ENCODE measurements around the gene SBK1.

SBK1 gene

GRCh38 chr16:28265822-28266221 is 26.5 kb upstream of the SBK1 start:
- H3K4me3 ChIP-seq (ENCODE audit: low read length), result no peak overlapping the region
- H3F3A ChIP-seq (ENCODE audit: insufficient read depth, low read length), result no peaks in the 10 kb centered on the region
- H3K9me3 ChIP-seq (replicated peaks; ENCODE audit: insufficient read depth, low read length), result no peaks in the 10 kb centered on the region
- H3K27me3 ChIP-seq (replicated peaks; ENCODE audit: insufficient read depth, low read length), result no peaks in the 10 kb centered on the region
- no peak for TF ChIP-seq EZH2 (optimal IDR thresholded peaks at IDR 0.05; ENCODE audit: low read depth, low read length)
- TF ChIP-seq EZH2phosphoT487 (IDR thresholded peaks at IDR 0.05; ENCODE audit: low read length), result no peak
- TF ChIP-seq, protein P1, sequence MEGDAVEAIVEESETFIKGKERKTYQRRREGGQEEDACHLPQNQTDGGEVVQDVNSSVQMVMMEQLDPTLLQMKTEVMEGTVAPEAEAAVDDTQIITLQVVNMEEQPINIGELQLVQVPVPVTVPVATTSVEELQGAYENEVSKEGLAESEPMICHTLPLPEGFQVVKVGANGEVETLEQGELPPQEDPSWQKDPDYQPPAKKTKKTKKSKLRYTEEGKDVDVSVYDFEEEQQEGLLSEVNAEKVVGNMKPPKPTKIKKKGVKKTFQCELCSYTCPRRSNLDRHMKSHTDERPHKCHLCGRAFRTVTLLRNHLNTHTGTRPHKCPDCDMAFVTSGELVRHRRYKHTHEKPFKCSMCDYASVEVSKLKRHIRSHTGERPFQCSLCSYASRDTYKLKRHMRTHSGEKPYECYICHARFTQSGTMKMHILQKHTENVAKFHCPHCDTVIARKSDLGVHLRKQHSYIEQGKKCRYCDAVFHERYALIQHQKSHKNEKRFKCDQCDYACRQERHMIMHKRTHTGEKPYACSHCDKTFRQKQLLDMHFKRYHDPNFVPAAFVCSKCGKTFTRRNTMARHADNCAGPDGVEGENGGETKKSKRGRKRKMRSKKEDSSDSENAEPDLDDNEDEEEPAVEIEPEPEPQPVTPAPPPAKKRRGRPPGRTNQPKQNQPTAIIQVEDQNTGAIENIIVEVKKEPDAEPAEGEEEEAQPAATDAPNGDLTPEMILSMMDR (IDR thresholded peaks at IDR 0.05; ENCODE audit: low read length), result no peak
- no peak overlapping the region for H3K4me2 ChIP-seq (ENCODE audit: low read depth, low read length)
- DNase-seq, result no peak
- H4K20me1 ChIP-seq (ENCODE audit: insufficient read depth, low read length), result no peaks in the 10 kb centered on the region
- no peaks in the 10 kb centered on the region for H3K36me3 ChIP-seq (replicated peaks; ENCODE audit: insufficient read depth, low read length)
- H3K79me2 ChIP-seq (ENCODE audit: low read length), result no peaks in the 10 kb centered on the region
- no peak overlapping the region for H3K27ac ChIP-seq (ENCODE audit: low read length)
- no peak overlapping the region for H3K9ac ChIP-seq (ENCODE audit: low read length)
- no peaks in the 10 kb centered on the region for H3K9me2 ChIP-seq (replicated peaks; ENCODE audit: insufficient read depth, low read length)
- peaks cover 21% of the 10 kb centered on the region for H3K4me1 ChIP-seq (ENCODE audit: low read length)
- no peak overlapping the region for H2AFZ ChIP-seq (ENCODE audit: low read length)

DNA sequence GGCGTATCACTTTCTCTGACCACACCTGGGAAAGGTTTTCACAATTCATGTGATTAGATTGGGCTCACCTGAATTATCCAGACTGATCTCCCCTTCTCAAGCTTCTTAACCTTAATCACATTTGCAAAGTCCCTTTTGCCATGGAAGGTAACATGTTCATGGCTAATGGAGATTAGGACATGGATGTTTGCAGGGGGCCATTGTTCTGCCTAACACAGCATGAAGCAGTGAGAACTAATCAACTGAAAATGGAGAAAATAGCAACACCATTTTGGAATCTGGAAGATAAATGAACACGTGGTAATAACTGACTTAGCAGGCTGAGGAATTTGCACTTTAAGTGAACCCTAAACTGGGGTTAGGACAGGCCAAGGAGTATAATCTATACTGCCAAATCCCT is 25.0 kb upstream of the SBK1 start:
- Histone ChIP-seq H3K4me1 (ENCODE audit: low read length) (peaks cover 11% of the 10 kb centered on the region), H3K79me2 (ENCODE audit: low read length) (no peaks in the 10 kb centered on the region), H4K20me1 (ENCODE audit: insufficient read depth, low read length) (no peaks in the 10 kb centered on the region), H3K27ac (ENCODE audit: low read length) (no peak overlapping the region), H3K4me2 (ENCODE audit: low read depth, low read length) (no peak overlapping the region), H3K4me3 (ENCODE audit: low read length) (no peak overlapping the region), H3F3A (ENCODE audit: insufficient read depth, low read length) (no peaks in the 10 kb centered on the region), H3K9me3 (replicated peaks; ENCODE audit: insufficient read depth, low read length) (no peaks in the 10 kb centered on the region), H3K27me3 (replicated peaks; ENCODE audit: insufficient read depth, low read length) (no peaks in the 10 kb centered on the region), H3K9me2 (replicated peaks; ENCODE audit: insufficient read depth, low read length) (no peaks in the 10 kb centered on the region), H2AFZ (ENCODE audit: low read length) (no peak overlapping the region), H3K36me3 (replicated peaks; ENCODE audit: insufficient read depth, low read length) (no peaks in the 10 kb centered on the region), H3K9ac (ENCODE audit: low read length) (no peak overlapping the region)
- TF ChIP-seq EZH2phosphoT487 (IDR thresholded peaks at IDR 0.05; ENCODE audit: low read length) (no peak), EZH2 (optimal IDR thresholded peaks at IDR 0.05; ENCODE audit: low read depth, low read length) (no peak)
- TF ChIP-seq, protein P1 (IDR thresholded peaks at IDR 0.05; ENCODE audit: low read length), result no peak
- DNase-seq, result no peak

GRCh38 chr16:28273511-28273910 is 18.8 kb upstream of the SBK1 start:
- Histone ChIP-seq H3K4me1 (ENCODE audit: low read length) (peaks cover 5% of the 10 kb centered on the region; the same call in 1 of the 2 replicates), H3K36me3 (replicated peaks; ENCODE audit: insufficient read depth, low read length) (no peaks in the 10 kb centered on the region), H3K27me3 (replicated peaks; ENCODE audit: insufficient read depth, low read length) (peaks cover 13% of the 10 kb centered on the region), H3K79me2 (ENCODE audit: low read length) (no peaks in the 10 kb centered on the region), H4K20me1 (ENCODE audit: insufficient read depth, low read length) (no peaks in the 10 kb centered on the region), H3K9me3 (replicated peaks; ENCODE audit: insufficient read depth, low read length) (no peaks in the 10 kb centered on the region), H3K9me2 (replicated peaks; ENCODE audit: insufficient read depth, low read length) (no peaks in the 10 kb centered on the region), H3K4me3 (ENCODE audit: low read length) (no peak overlapping the region), H3K27ac (ENCODE audit: low read length) (no peak overlapping the region), H3F3A (ENCODE audit: insufficient read depth, low read length) (no peaks in the 10 kb centered on the region), H3K4me2 (ENCODE audit: low read depth, low read length) (peak overlapping the region; percentile 6; the same call in 1 of the 2 replicates), H2AFZ (ENCODE audit: low read length) (no peak overlapping the region), H3K9ac (ENCODE audit: low read length) (no peak overlapping the region)
- TF ChIP-seq EZH2phosphoT487 (IDR thresholded peaks at IDR 0.05; ENCODE audit: low read length), result no peak
- no peak for TF ChIP-seq EZH2 (optimal IDR thresholded peaks at IDR 0.05; ENCODE audit: low read depth, low read length)
- TF ChIP-seq, protein P1 (IDR thresholded peaks at IDR 0.05; ENCODE audit: low read length), result no peak
- DNase-seq, result no peak

Data from MM.1S (cell line).